Activated T-cell treated with anti-CD3 and anti-CD28 coated beads, Interleukin-2, amount 50 U/mL, for 48 hours (primary cell): ENCODE results near the gene IL1RAPL1.

ENCODE experiments used
- DNase-seq, 2 experiments: peaks; one replicate each; pipeline ENCODE4 v3.0.0-alpha.2; 2020

IL1RAPL1 gene

DNA sequence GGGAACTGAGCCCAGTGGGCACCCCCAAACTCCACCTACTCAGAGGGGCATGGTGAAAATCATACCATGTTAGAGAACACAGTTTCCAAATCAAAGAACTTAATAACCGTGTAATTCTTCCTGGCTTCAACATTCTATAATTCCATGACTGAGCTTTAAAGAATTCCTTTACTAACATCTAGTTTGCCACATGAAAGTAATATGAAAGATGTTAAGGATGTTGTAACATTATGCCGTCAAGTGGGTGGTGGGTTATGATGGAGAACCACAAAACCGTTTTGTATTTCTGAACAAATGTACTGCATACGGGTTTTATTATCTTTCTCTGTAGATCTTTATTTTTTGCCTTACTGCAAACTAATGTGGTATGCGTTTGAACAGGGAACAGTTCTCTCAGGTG lies 1079.1 kb downstream of the IL1RAPL1 start:
- DNase-seq = no peak

GRCh38 chrX:29671421-29671820 lies 1084.2 kb downstream of the IL1RAPL1 start:
- DNase-seq = no peak

DNA sequence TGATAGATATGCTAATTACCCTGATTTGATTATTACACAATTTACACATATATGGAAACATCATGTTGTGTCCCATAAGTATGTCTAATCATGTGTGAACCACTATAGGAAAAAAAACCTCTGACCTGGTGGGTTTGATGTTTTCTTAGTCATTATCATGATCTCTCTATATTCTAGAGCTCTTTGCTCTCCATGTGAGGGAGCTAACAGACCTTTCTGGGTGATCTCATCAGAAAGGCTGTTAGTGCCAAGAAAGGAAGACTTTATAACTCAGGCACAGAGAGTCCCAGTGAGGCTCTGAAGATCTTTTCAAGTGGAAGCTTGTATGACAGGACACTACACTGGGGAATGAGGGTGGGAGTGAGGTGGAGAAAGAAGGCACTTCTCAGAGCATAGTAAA lies 1100.4 kb downstream of the IL1RAPL1 start:
- DNase-seq = no peak

DNA sequence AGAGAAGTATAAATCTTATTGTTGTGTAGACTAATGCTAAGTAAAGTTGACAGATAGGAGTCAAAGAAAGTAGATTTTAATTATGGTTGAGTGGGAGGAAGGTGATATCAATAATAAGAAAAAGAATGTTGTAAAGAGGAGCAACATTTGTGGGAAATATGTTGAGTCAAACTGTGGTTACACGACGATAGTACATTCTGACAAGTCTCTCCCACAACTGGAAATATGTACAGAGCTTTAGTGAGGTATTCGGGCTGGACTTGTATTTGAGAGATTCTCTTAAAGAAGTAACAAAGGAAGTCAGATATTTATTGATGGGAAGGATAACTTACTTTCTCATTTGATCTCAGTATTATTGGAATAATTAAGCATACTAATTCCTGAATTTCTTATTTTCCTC lies 1102.8 kb downstream of the IL1RAPL1 start:
- DNase-seq = no peak

DNA sequence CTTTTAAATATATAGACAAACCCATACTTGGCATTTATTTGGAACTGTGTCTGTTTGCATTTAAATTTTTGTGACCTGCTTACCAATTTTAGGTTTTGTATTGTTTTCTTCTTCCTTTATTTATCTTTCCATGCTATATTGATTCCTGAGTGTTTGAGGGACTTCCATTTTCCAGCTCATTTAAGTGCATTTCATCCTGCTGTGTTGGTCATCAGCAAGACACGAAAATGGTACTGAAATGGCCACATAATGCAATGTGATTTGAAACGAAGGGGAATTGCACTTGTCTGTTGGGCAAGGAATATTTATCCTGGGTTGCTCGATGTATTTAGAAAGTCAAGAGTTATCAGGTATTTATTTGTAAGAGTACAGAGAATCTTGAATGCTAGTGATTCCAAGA lies 1103.8 kb downstream of the IL1RAPL1 start:
- no peak for DNase-seq

DNA sequence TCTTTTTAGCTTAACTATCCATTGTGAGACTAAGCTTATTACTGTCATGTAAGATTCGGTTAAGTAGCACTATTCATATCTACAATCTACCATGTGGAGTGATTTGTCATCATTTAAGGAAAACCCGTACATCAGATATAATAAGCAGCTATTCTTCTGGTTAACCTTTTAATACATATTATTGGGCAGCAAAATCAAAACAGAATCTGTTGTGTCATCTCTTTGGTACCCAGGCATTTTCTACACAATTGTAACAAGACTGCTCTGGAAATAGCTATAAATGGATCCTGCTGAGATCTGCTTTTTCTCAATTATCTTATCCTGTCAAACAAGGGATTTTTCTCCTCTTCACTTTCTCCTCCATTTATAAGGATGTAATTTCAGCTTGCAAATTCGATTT lies 1106.7 kb downstream of the IL1RAPL1 start:
- DNase-seq = no peak

DNA sequence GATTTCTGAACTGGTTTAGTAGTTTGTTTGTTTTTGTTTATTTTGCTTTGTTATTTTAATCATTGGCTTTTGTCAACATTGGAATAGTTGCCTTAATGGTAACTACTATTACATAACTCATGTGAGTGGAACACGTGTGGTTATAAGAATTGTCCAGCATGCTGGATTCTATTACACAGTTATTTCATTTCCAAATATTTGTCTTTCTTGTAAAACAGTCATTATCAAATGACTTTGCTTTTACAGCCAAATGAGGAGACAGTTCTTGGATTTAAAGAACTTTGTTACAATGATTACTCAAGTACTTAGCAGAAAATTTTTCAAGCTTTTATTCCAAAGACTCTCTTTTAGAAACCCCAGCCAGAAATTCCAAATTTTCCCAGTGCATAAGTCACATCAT lies 1112.0 kb downstream of the IL1RAPL1 start:
- DNase-seq = no peak

- DNase-seq = no peak
Measured at GRCh38 chrX:29707088-29707487, 1119.8 kb downstream of the IL1RAPL1 start.

GRCh38 chrX:29721152-29721551 lies 1133.9 kb downstream of the IL1RAPL1 start:
- DNase-seq = no peak

DNA sequence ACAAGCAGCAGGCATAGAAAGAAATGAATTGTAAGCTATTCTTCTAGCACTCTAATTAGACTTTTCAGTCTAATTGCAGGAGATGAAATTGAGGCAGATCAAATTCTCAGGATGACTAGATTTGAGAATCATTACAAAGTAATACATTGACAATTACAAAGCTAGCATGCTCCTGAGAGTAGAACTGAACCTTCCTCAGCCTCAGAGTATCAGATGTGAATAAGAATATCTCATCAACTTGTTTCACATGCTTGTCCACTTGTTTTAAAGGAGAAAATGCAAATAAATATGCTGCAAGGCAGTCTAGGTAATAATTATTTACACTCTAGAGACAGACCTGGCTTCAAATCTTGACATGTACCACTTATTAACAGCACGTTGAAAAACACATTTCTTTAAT lies 1137.1 kb downstream of the IL1RAPL1 start:
- DNase-seq = no peak

DNA sequence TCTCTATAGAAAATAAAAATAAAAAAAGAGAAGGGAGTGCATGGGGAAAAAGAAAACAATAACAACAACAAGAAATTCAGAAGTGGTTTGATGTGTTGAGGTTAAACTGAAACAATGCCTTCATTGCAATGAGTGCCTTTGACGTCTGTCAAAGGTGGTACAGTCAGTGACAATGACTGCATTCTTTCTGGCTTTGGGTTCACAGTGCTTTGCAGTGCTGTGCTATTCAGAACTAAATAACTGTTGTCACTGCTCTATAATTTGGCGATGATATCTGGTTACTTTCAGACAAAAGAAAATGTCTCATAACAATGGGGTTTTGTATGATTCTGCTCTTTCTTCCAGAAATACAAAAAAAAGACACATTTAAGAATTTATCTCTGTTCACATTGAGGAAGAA lies 1139.6 kb downstream of the IL1RAPL1 start:
- DNase-seq = no peak

DNA sequence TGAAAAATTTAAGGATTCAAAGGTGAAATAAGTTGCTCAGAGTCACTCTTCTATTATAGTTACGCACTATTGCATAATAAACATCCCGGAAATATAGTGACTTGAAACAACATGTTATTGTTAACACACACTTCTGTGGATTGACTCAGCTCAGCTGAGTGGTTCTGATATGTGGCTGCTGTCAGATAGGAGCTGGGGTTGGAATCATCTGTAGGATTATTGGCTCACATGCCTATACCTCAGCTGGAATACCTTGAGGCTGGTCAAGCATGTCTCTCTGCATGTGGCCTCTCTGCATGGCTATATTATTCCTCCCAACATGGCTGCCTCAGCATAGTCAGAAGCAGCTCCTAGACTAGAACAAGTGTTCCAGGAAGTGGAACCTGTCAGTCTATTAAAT lies 1141.4 kb downstream of the IL1RAPL1 start:
- no peak for DNase-seq

- no peak for DNase-seq
Measured at GRCh38 chrX:29744966-29745365, 1157.7 kb downstream of the IL1RAPL1 start.

DNA sequence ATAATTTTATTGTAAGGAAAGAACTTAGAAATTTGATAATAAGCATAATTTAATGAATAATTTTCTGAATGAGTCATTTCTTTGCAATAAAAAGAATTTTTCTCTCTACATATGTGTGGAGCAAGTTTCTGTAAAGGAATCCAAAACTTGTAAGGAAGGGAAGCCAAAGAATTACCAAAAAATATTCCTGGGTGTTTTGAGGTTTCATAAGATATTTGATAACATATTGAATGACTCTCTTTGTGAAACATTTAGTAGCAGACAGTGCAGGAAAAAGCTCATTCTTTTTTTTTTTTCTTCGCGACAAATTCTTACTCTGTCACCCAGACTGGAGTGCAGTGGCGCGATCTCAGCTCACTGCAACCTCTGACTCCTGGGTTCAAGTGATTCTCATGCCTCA lies 1159.1 kb downstream of the IL1RAPL1 start:
- DNase-seq = no peak

DNA sequence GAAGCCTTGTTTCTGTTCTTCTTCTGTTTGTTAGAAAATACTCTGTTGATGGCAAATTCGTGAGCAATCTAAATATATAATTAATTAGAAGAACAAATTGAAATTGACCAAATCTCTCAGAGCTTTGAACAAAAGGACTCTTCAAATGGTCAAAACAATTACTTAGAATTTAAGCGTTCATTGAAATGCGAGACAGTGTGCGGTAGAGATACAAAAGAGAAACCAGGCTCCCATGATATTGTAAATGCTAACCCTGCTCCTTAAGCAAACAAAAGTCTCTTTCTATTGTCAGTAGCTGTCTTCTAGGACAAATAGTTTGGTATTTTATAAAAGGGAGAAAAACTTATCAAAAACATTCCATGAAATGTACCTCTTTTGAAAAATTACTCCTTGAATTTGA lies 1174.8 kb downstream of the IL1RAPL1 start:
- DNase-seq = no peak

- DNase-seq = no peak
Measured at GRCh38 chrX:29775890-29776289, 1188.6 kb downstream of the IL1RAPL1 start.

- DNase-seq = no peak
Measured at GRCh38 chrX:29787656-29788055, 1200.4 kb downstream of the IL1RAPL1 start.

- no peak for DNase-seq
Measured at GRCh38 chrX:29788991-29789699, 1201.9 kb downstream of the IL1RAPL1 start.

- DNase-seq = no peak
Measured at GRCh38 chrX:29792335-29792734, 1205.1 kb downstream of the IL1RAPL1 start.

DNA sequence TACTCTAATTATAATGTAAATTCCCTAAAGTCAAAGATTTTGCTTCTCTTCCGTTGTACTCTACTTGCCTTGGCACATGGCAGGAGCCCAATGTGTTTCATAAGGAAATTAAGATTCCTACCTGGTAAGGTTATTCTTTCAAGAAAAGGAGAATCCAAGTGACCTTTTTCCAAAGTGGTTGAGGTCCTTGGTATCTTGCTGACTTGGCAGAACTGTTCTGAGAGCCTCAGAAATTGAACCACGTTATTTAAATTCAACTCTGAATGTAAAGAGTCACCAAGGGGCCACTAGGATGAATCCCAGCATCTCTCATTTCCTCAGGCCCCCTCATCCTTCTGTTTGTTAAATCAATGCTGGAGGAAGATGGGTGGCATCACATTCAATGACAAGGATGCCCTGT lies 1209.9 kb downstream of the IL1RAPL1 start:
- DNase-seq = no peak

- no peak for DNase-seq
Measured at GRCh38 chrX:29798469-29798868, 1211.2 kb downstream of the IL1RAPL1 start.

- DNase-seq = no peak
Measured at GRCh38 chrX:29813174-29813573, 1225.9 kb downstream of the IL1RAPL1 start.

GRCh38 chrX:29824176-29824906 lies 1237.1 kb downstream of the IL1RAPL1 start:
- DNase-seq = no peak

GRCh38 chrX:29826742-29827141 lies 1239.5 kb downstream of the IL1RAPL1 start:
- no peak for DNase-seq

DNA sequence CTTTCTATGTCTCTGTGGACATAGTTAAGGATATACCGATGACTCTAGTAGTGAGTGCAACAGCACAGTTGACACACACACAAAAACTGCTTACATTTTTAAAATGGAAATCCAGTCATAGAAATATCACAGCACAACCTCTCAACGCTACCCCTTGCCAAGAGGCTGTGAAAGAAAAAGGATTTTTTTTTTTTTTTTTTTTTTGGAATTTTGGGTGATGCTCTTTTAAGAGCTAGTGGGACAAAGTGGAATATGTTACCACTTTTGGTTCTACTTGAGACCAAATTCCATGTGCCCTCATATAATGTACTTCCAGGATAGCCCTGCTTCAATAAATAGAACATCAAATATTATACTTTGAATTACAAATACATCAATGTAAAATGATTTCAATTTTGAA lies 1247.1 kb downstream of the IL1RAPL1 start:
- no peak for DNase-seq
